ENCODE data around the gene TAT.
"Not testable (repeated sequence)": the region's sequence is repeated elsewhere in the genome, so short reads cannot be mapped to it uniquely, and the experiment has no call there.

The TAT gene

DNA sequence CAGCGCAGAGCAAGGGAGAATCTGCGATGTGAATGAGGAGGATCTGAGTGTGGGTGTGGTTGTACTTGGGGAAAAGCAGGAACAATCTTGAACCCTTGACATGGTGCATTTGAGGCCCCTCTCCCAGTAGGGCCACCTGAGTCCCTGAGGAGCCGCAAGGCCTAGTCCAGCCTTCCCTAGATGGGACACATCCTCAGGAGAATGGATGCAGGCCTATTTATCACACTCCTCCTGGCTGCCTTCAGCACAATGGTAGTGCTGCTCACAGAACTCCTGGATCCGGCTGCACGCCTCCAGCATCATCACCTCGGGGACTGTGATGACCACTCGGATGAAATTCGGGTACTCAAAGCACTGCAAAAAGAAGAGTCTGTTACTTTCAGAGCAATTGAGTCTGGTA lies 9.0 kb downstream of the TAT start:
- TF ChIP-seq CTCF (conservative IDR thresholded peaks at IDR 0.05; ENCODE audit: low read depth) = no peak
- no peak overlapping the region for H3K27ac ChIP-seq
- DNase-seq (ENCODE audit: low spot score) = no peak
- ChIA-PET POLR2A (ENCODE audit: low non-redundant PET) (no interaction called here), CTCF (no interaction called here)

DNA sequence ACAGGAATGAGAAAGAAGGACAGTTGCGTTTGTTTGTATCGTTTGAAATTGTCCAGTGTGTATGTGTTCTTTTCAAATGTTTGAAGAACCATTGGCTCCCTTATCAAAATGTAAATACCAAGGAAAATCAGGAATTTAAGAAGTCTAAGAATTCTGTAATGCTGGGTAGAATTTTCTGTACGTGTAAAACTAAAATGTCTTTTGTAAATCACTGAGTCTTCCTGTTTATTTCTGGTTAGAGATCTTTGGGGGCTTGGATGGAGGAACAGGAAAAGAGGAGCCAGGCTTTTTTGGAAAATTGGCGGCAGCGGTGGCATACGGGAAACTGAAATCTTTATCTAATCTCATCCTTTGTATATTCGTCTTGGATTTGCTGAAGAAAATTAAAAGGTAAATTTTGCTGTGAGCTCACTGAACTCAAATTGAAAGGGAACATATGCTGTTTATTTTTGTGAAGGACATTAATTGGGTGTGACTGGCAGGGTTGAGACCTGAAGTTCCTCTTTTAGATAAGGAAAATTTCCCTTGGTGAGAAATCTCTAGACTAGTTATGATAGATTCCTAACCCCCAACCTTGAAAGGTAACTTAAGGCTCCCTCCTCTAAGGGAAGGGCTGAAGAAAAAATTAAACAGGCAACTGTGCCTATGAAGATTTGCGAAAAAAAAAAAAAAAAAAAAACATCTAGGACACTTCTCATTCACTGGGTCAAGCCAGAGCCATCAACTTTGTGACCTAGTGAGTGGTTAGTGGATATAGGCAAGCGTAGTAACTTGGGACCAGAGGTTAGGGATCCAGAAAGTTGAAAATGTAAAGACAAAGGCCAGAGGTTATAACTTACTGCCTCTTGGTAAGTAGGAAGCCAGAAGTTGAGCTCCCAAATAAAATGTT lies 10.8 kb downstream of the TAT start:
- H3K27ac ChIP-seq = no peak overlapping the region
- CTCF ChIA-PET = interaction anchor here (1.2 to 1.7 kb wide), 3 partner anchors 12 to 153 kb away, joined by 3 to 7 read pairs (median 3); no protein-coding TSS in a partner anchor
- no peak for DNase-seq (ENCODE audit: low spot score)
- POLR2A ChIA-PET (ENCODE audit: low non-redundant PET) = no interaction called here
- no peak for TF ChIP-seq CTCF (conservative IDR thresholded peaks at IDR 0.05; ENCODE audit: low read depth)

DNA sequence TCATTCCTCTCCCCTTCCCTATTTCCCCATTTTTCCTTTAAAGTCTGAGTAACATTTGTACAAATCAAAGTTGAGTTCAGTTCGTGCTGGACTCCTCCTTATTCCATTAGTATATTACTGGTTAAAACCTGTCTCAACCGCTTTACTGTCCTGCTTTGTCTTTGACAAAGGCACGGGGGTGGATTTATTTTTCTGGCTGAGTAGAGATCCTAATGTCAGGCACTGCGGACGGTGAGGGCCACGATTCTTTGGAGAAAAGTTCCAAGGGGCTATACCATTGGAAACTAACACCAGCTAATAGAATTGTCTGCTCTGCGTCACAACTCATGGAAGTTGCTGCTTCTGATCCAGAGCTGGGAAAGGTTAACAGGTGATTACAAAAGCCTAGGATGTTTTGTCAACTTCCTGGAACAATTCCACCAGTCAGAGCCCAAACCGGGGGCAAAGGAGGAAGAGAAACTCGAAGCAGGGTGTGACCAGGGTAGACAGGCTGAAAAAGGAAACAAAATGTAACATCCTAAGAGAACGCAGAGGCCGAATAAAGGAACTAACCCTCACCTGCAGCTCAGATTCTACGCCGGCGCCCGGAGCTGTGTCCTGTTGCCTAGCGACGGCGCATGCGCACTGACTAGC lies 12.4 kb downstream of the TAT start:
- CTCF ChIA-PET = interaction anchor here (0.5 to 1.7 kb wide), 6 partner anchors 11 to 280 kb away, joined by 3 to 7 read pairs (median 3); no protein-coding TSS in a partner anchor
- no peak for DNase-seq (ENCODE audit: low spot score)
- POLR2A ChIA-PET (ENCODE audit: low non-redundant PET) = interaction anchor here (0.6 to 0.7 kb wide), 2 partner anchors 46 kb away, joined by 3 to 5 read pairs; no protein-coding TSS in a partner anchor
- H3K27ac ChIP-seq = peak overlapping the region; percentile 45
- no peak for TF ChIP-seq CTCF (conservative IDR thresholded peaks at IDR 0.05; ENCODE audit: low read depth)

DNA sequence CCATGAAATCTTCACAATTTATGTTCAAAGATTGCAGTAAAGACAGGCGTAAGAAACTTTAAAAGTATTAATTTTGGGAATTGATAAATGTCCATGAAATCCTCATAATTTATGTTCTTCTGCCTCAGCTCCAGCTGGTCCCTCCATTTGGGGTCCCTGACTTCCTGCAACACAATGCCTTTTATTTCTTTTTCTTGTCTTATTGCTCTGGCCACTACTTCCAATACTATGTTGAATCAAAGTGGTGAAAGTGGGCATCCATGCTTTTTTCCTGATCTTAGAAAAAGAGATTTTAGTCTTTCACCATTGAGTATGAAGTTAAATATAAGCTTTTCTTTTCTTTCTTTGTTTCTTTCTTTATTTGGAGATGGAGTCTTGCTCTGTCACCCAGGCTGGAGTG lies 14.3 kb downstream of the TAT start:
- H3K27ac ChIP-seq = no peak overlapping the region
- DNase-seq (ENCODE audit: low spot score) = no peak
- POLR2A ChIA-PET (ENCODE audit: low non-redundant PET) = no interaction called here
- TF ChIP-seq CTCF (conservative IDR thresholded peaks at IDR 0.05; ENCODE audit: low read depth) = no peak
- CTCF ChIA-PET = no interaction called here

DNA sequence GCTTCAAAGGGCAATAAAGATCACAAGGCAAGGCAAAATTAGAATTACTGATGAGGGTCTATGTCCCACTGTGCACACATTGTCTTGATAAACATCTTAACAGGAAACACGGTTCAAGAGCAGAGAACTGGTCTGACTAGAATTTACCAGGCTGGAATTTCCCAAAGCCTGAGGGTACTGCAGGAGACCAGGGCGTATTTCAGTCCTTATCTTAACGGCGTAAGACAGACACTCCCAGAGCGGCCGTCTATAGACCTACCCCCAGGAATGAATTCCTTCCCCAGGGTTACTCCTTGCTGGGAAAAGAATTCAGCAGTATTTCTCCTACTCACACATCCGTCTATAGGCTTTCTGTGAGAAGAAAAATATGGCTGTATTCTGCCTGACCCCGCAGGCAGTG lies 15.0 kb downstream of the TAT start:
- DNase-seq (ENCODE audit: low spot score); H3K27ac ChIP-seq; CTCF ChIA-PET; POLR2A ChIA-PET (ENCODE audit: low non-redundant PET): not testable (repeated sequence)

DNA sequence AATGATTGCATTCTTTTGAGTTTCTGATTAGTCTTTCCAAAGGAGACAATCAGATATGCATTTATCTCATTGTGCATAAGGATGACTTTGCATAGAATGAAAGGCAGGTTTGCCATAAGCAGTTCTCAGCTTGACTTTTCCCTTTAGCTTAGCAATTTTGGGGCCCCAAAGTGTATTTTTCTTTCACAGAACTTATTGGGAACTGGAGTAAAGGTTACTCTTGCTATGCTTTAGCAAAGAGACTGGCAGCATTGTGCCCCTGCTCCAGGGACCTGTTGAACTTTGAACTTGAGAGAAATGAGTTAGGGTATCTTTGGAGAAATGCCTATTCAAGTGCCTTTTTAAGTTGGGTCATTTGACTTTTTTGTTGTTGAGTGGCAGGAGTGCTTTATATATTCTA lies 17.0 kb downstream of the TAT start:
- H3K27ac ChIP-seq = no peak overlapping the region
- ChIA-PET CTCF (interaction anchor here (0.7 kb wide), 1 partner anchor 83 kb away, joined by 5 read pairs; no protein-coding TSS in a partner anchor), POLR2A (ENCODE audit: low non-redundant PET) (no interaction called here)
- no peak for TF ChIP-seq CTCF (conservative IDR thresholded peaks at IDR 0.05; ENCODE audit: low read depth)
- no peak for DNase-seq (ENCODE audit: low spot score)

Data from RWPE1 (cell line).